GM12892 (cell line): ENCODE data around the gene CHST11.

Experiments used
- DNase-seq: peaks from one replicate; pipeline ENCODE4 v3.0.0; 2011; ENCODE audit not compliant: insufficient read length
- FAIRE-seq: peaks from 2 replicates; lab custom pipeline; 2011; peaks lifted over from hg19 to GRCh38; lab: Jason Lieb, UNC
- POLR2A ChIP-seq: IDR thresholded peaks from 2 replicates; pipeline ENCODE4 v1.6.1; 2011; ENCODE audit warnings: low read depth, low read length, control low read depth
- POLR2AphosphoS5 ChIP-seq: IDR thresholded peaks from 2 replicates; pipeline ENCODE4 v1.6.1; 2011; ENCODE audit warnings: low read depth, low read length, control low read depth
- TAF1 ChIP-seq: IDR thresholded peaks from 2 replicates; pipeline ENCODE4 v1.6.1; 2011; ENCODE audit warnings: low read depth, mild to moderate bottlenecking, control low read depth, low read length, borderline replicate concordance

The CHST11 gene

DNA sequence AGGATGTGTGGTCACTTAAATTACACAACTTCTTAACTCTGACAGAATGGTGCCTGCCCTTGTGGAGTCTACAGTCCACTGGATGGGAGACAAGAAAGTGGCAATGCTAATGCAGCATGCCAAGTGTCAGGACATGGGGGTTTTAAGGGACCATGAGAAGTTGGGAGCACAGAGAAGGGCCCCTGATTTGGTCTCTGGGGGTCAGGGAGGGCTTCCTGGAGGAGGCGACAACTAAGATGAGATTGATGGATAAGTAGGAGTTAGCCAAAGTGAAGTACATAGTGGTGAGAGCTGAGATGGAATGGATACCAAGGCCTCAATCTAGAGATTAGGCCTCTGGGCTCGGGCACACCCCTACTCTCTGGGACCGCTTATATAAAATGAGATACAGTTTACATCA is 236.7 kb downstream of the CHST11 start:
- TF ChIP-seq POLR2A (no peak), POLR2AphosphoS5 (no peak), TAF1 (no peak)
- no peak for DNase-seq
- FAIRE-seq = no peak

DNA sequence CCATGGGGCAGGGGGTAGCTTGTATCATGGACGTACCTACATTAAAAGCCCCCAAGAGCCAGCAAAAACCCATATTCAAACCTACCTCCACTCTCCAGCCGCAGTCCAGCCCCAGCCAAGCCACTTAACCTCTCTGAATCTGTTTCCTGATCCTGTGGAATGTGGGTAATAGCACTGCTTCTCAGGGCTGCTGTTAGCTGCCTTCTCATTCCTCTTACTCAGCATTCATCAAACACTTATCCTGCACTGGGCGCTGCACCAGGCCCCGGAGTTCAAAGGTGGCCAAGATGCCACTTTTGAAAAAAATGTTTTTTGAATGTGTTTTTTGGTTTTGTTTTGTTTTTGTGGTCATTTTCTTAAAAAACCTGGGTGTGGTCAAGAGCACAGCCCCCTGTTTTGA is 237.4 kb downstream of the CHST11 start:
- DNase-seq = no peak
- no peak for TF ChIP-seq TAF1
- no peak for TF ChIP-seq POLR2AphosphoS5
- TF ChIP-seq POLR2A = no peak
- no peak for FAIRE-seq

DNA sequence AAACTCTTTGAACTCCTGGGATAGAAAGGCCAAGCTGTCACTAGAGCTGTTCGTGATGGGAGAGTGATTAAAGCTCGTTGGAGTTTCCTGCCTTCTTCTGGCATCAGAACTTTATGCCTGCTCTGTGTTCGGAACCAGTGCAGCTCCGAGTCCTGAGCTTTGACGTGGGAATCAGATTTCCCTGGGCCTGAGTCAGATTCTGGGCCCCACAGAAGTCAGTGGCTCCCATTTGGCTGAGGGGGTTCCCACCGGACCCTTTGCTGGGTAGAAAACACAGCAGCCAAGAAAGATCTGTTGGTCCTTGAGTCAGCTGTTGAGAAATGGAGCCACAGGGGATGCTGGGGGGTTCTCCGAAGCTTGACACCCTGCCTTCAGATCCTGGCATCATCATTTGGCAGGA is 238.0 kb downstream of the CHST11 start:
- DNase-seq = no peak
- TF ChIP-seq POLR2A (no peak), POLR2AphosphoS5 (no peak), TAF1 (no peak)
- no peak for FAIRE-seq

DNA sequence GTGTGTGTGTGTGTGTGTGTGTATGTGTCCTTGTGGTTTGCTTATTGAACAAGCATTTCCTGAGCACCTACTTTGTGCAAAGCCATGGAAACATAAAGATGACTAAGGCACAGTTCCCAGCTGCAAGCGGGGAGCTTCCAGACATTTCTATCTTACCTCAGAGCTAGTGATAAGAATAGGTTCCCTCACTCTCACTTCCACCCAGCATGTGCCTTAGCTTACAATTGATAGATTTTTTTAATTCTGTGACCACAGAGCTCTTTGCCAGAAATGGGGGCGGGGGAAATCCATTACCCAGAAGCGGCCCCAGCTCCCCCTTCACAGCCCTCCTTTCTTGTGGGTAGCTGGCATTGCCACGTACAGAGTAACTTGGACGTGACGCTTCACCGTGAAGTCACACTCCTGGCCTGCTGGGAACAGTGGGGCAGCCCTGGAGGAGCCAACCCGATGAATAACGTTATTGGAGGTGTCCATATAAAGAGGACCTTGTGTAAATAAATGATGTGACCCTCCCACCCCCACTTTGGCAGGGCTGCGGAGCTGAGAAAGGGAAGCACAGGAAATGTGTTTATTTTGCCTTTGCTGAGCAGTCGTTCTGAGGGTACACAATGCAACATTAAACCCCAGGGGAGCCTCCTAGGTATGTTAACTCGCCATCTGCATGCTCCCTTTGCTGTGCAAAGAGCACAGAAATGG is 238.9 kb downstream of the CHST11 start:
- no peak for DNase-seq
- FAIRE-seq = peak; percentile 87
- TF ChIP-seq POLR2AphosphoS5 (no peak), TAF1 (no peak), POLR2A (no peak)

DNA sequence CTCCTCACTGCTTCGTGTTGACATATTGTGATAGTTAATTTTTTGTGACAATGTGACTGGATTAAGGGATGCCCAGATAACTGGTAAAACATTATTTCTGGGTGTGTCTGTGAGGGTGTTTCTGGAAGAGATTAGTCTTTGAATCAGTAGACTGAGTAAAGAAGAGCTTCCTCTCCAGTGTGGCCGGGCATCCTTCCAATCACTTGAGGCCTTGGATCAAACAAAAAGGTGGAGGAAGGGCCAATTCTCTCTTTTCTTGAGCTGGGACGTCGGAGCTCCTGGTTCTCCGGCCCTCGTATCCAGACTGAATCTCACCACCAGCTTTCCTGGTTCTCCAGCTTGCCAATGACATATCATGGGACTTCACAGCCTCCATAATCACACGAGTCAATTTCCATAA is 240.4 kb downstream of the CHST11 start:
- FAIRE-seq (no peak), DNase-seq (no peak)
- TF ChIP-seq POLR2AphosphoS5 (no peak), POLR2A (no peak), TAF1 (no peak)

DNA sequence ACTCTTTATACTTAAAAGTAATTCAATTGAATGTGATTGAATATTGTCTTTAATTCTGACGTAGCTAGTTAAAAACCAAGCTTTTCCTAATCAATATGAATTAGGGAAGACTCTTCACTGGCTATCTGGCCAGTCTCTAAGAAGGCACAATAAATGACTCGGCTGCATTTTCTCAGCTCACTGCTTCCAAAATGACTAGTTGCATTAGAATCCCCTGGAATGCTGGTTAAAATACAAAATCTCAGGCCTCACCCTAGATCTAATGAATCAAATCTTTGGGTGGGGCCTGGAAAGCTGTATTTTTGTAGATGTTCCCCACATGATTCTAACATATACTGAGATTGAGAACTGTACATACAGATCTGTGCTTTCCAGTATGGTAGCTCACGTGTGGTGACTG is 242.1 kb downstream of the CHST11 start:
- DNase-seq = no peak
- TF ChIP-seq TAF1 = no peak
- no peak for TF ChIP-seq POLR2AphosphoS5
- TF ChIP-seq POLR2A = no peak
- FAIRE-seq = no peak

DNA sequence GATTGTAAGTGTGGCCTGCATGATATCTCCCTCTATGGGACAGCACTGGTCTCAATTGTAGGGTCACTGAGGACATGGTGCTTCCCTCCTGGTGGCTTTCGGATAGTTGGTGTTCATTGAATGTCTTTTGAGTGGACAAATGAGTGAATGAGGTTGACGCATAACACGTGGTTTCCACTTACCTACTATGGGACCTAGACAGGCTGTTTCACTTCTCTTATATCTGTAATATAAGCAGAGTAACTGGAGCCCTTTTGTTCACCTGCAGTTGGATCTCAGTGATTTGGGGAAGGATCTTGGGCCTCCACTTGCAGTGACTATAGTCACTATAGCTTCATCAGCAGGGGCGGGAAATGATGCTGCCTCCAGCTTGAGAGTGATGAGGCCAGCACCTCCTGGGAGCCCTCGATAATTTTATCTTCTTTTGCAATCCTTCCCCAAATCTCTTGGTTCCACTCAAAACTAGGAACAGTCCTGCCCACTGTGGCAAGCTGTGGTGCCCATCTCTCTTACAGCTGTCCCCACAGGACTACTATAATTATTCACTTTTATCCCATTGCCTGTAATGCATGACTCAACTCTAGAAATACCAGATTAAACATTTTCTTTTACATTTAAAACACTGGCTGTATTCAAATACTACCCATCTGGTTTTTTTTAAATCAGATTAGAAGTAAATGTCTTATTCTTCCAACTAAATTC is 242.9 kb downstream of the CHST11 start:
- TF ChIP-seq POLR2A (no peak), TAF1 (no peak), POLR2AphosphoS5 (no peak)
- peak; percentile 77 for FAIRE-seq
- DNase-seq = no peak

DNA sequence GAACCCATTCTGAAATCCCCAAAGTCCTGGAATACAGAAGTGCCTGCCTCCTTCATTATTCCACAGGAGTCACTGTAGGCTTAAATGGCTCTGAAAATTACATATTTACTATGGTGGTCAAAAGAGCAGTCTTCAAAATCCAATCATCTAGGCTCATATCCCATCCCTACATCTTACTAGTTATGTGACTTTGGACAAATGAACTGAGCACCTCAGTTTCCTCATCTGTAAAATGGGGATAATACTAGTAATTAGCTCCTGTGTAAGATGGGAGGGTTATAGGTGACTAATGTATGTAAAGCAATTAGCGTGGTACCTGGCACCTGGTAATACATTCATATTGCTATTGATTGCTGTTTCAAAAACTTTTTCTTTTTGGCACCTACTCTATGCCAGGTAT is 243.6 kb downstream of the CHST11 start:
- FAIRE-seq (no peak), DNase-seq (no peak)
- no peak for TF ChIP-seq POLR2AphosphoS5
- no peak for TF ChIP-seq POLR2A
- TF ChIP-seq TAF1 = no peak

DNA sequence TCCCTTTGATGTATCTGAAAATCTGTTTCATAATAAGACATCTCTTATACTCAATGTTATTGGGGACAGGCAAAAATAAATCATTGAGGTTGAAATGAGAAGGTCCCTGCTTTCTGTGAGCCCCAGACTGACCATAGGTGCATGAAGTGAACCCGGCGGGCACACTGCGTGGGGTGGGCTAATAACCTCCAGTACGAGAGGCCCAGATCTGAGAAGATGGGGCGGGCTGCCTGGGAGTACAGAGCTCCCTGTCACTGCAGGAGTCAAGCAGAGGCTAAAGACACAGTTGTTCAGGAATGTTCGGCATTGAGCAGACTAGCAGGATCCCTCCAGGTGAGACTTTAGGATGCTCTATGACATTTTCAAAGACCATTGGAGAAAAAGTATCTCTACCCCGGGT is 244.6 kb downstream of the CHST11 start:
- DNase-seq = no peak
- TF ChIP-seq POLR2A = no peak
- no peak for TF ChIP-seq POLR2AphosphoS5
- no peak for TF ChIP-seq TAF1
- no peak for FAIRE-seq

DNA sequence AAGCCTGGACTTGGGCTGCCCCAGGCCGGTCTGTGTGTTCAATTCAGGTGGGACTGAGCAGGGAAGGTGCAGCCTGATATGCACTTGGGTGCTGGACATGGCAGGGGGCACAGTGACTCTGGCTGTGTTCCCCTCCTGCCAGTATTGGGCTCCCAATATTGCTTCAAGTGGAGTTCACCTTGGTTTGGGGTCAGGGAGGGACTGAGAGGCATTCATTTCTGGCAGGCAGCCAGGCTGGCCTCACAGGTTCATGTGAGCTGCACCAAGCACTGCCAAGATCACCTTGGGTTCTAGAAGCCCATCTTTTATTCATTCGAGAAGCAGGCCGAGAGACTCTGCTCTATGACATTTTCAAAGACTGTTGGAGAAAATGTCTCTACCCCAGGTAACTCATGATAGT is 245.0 kb downstream of the CHST11 start:
- no peak for FAIRE-seq
- no peak for DNase-seq
- no peak for TF ChIP-seq POLR2A
- TF ChIP-seq TAF1 = no peak
- no peak for TF ChIP-seq POLR2AphosphoS5

DNA sequence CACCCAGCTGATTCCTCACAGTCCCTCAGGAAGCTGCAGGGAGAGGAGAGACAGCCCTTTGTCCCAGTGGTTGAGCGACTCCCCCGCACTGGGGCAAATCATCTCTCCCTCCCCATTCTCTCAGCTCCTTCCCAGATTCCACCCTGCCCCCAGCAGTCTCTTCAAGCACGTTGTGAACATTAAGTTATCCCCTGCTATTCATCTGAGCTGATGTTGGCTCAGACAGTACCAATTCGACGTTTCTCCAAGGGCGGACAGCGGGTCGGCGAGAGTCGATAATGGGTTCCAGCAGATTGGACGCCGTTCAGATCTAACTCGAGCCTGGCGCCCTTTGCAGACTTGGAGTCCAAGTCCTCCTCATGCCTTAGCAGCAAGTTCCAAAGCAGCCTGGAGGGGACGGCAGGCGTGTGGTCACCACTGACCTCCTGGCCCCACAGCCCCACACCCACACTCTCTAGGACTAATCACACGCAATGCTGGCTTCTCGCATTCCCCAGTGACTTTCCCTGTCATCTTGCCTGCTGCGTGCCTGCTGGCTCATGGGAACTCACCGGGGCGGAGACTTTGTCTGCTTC is 245.9 kb downstream of the CHST11 start:
- DNase-seq = no peak
- FAIRE-seq = no peak
- no peak for TF ChIP-seq POLR2AphosphoS5
- TF ChIP-seq POLR2A = no peak
- TF ChIP-seq TAF1 = no peak
